GM18870 (cell line): ENCODE results near the gene HOXB1.

ENCODE experiments used
- ATAC-seq: cut with Tn5 transposase; IDR thresholded peaks from one replicate; pipeline ENCODE4 v1.9.1; 2021; ENCODE audit warnings: moderate library complexity; ENCODE audit not compliant: unreplicated experiment

HOXB1 gene

GRCh38 chr17:48555258-48556228 lies 24.7 kb upstream of the HOXB1 start:
- ATAC-seq: no peak

- no peak for ATAC-seq
Measured at GRCh38 chr17:48554412-48555257, 23.8 kb upstream of the HOXB1 start.

DNA sequence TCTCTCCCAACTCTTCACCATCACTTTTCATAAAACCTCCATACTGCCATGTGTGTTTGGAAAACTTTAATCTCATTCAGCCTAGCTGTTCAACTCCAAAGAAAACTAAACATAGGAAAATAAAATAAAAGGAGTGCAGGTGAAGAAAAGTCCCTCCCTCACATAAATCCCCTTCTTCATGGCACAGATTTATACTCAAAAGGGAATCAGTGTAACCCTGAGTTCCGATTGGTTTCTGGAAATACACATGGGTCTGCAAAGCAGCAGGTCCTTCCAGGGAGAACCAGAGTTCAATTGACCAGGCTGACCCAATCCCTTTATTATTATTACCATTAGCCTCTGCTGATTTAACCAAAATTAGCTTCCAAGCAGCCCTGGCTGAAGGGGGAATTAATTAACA lies 23.0 kb upstream of the HOXB1 start:
- no peak for ATAC-seq

DNA sequence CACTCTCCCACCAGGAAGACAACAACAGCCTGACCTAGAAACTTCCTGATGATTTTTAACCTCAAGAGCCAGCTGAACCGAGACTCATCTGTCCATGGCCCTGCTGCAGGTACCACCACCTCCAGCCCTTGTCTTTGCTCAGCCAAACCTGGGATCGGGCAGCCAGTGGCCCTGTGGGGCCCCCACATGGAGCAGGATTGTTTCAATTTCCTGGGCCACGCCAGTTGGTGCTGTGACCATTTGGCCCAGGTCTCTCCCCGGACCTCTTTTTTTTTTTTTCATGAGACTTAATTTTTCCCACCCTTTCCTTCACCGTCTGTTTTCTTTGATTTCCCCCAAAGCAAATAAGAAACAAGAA lies 22.4 kb upstream of the HOXB1 start:
- no peak for ATAC-seq

GRCh38 chr17:48552466-48553189 lies 21.8 kb upstream of the HOXB1 start:
- ATAC-seq: no peak

DNA sequence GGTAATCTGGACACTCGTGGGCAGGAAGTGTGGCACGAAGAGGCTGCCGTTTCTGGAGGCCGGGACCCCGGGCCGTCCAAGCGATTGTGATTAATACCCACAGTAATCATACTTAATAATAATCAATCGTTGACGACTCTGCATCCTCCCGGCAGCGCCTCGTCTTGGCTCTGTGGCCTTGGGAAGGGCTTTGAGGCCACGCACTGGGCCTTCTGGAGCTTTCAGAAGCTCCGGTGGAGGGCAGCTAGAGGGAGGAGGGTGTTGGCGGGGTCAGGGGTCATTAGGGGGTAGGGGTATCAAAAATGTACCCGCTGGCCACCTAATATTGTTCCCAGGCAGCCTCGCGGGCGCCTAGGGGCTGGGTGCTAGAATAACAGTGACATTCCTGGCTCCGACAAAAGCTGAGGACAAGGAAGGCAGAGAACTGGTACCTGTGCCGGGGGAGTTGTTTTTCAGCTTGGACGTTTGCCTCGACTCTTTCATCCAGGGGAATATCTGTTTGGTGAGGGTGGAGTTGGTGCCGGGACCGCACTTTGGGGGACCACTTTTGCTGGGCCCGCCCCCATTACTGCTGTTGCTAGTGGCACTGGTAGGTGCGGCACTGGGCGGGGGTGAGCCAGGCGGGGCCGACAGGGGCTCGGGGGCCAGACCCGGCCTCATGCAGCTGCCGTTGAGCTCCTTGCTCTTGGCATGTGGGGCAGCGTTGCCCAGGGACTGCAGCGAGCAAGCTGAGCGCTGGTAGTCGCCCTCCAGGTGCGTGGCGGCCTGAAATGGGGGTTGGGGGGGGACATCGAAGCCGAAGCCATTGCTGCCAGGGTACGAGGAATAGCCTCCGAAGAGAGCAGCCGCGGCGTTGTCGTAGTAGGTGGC lies 21.0 kb upstream of the HOXB1 start:
- no peak for ATAC-seq

GRCh38 chr17:48551214-48551555 lies 20.4 kb upstream of the HOXB1 start:
- ATAC-seq: no peak

- no peak for ATAC-seq
Measured at GRCh38 chr17:48550502-48551213, 19.8 kb upstream of the HOXB1 start.

- ATAC-seq: no peak
Measured at GRCh38 chr17:48549914-48550501, 19.2 kb upstream of the HOXB1 start.

DNA sequence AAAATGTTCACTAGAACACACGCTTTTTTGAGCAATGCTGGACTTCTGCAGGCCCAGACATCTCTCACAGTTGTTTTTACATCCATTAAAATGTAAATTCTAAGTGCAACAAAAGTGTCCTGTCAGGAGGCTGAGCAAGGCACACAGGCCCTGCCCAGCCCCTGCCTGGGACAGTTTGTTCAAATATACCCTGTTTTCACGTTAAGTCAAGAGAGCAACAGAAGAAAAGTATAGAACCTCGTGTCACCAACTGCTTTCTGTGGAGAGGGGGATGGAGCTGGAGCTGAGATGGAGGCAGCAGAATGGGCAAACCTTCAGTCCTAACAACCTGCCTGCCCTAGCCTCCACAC lies 18.4 kb upstream of the HOXB1 start:
- no peak for ATAC-seq

DNA sequence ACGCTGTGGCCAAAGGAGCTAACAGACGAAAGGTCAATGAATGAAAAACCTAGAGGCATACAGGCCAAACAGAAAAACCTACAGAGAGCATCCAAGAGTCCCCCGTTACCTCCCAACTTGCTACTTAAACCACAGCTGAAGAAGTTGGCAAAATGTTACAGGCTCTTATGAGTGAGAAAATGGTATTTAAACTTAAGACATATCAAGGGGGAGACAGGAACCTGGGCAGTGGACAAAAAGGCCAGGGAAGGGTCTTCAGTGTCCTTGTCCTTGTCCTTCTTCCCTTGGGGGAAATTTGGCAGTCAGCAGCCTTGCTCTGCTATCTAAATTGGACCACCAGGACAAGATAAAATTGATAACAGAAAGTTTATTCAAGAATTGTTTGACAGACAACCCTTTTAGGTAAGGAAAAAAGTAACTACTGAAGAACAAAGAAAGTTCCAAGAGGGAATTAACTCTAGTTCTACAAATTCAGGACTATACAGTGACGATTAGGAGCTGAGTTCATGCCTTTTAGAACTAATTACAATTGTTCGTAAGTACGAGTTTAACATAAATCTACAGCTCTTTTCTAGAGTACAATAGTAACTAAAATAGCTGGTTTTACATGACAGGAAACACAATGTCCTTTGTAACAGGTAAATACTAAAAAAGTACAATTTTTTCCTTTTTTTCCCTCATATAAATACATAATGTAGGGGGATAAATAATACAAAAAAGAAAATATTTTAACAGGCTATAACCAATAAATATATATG lies 17.9 kb upstream of the HOXB1 start:
- ATAC-seq: no peak

DNA sequence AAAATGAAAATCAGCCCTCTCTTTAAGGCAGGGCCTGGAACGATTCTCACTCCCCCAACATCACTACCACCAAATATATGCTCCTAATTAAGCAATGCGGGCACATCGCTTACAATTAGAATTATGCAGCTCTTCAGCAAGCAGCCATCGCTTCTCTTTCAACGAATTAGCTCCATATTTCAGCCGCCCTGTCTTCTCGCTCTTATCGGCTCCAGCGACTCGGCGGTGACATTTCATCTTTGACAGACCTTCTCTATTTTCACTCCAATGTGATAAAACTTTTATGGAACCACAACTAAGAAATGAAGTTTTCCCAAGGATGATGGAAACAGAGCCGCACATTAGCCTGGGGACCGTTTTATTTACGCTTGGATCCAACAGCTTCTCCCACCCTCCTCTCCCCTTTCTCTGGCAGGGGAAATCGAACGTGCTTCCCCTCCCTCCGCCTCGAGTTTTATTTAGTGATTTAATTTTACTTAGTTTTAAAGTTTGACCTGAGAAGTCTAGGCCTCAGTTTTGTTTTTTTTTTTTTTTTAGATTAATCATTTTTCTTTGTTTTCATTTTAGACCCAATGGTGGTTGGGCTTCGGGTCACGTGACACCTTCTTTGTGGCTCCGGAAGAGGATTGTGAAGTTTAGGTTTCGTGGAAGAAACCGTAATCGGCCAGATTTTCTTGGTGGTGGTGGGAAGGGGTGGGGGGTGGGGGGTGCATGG lies 17.2 kb upstream of the HOXB1 start:
- ATAC-seq: no peak

GRCh38 chr17:48546924-48547807 lies 16.4 kb upstream of the HOXB1 start:
- no peak for ATAC-seq

DNA sequence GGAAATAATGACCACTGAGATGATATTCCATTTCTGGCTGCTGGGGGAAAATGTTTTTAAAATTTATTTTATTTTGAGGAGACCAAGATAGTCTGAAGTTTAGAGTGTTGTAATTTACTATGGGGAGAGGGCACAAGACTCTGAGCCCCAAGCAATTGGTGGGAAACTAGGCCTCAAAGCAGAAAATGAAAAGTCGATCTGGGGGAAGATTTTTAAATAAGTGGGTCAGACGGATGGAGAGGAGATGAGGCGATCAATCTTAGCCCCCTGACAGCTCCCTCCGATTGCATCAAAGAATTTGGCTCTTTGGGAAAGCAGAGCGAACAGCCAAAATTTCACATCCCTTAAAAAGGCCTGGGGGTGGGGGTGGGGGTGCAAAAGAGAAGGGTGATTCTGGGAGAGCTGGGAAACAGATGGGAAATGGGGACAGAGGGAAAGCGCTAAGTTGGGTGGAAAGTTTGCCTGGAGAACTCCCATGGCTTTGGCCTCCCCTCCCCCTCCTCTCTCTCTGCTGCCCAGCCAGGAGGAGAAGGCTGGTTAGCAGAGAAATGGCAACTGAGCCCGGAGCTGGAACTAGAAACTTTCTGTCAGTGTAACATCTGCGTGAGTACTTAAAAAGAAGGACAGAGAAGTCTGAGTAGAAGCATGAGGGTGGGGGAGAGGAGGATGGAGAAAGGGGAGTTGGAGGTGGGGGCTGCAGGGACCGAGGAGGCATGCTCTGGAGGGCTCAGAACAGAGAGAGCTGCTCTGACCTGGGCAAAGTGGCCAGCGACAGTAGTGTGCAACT lies 15.5 kb upstream of the HOXB1 start:
- ATAC-seq: no peak

- no peak for ATAC-seq
Measured at GRCh38 chr17:48545539-48545938, 14.7 kb upstream of the HOXB1 start.

GRCh38 chr17:48545022-48545375 lies 14.2 kb upstream of the HOXB1 start, which contains the start of gene HOXB2:
TSS of gene HOXB2 (minus strand) at chr17:48545109. CDS start at chr17:48544911, 198 bp downstream.
- no peak for ATAC-seq
